Kidney (tissue), 14 donors: ENCODE results near the gene PRKCZ. TPM values are rescaled to one million over a fixed set of nuclear protein-coding genes. Genes with fewer than 3 reads are reported as not detected.

Experiments
- DNase-seq, 5 donors: peaks; one replicate each; pipeline ENCODE4 v3.0.0-alpha.2; 2013 to 2020
- FAIRE-seq: peaks from 2 replicates; lab custom pipeline; 2012; peaks lifted over from hg19 to GRCh38; lab: Jason Lieb, UNC
- H3K27ac ChIP-seq, 2 donors: one replicate each; pipeline ENCODE4 v1.7.0; 2013; ENCODE audit warnings: low read depth in 2 of 2, low read length in 2 of 2, inconsistent platforms in 1 of 2
- H3K27me3 ChIP-seq: one replicate; pipeline ENCODE4 v1.7.1; 2013; ENCODE audit warnings: low read length, inconsistent platforms; ENCODE audit not compliant: control insufficient read depth, insufficient read depth
- H3K36me3 ChIP-seq, 3 donors: one replicate each; pipeline versions ENCODE4 v1.7.0 to v1.7.1; 2013; ENCODE audit warnings: low read length in 3 of 3, control low read depth in 1 of 3, inconsistent platforms in 1 of 3; ENCODE audit not compliant: insufficient read depth in 3 of 3, control insufficient read depth in 2 of 3
- H3K4me1 ChIP-seq, 3 donors: one replicate each; pipeline versions ENCODE4 v1.7.0 to v1.7.1; 2013; ENCODE audit warnings: low read length in 3 of 3, inconsistent platforms in 1 of 3, low read depth in 1 of 3; ENCODE audit not compliant: control insufficient read depth in 2 of 3, insufficient read depth in 2 of 3
- H3K4me3 ChIP-seq, 3 donors: one replicate each; pipeline versions ENCODE4 v1.7.0 to v1.8.1; 2013; ENCODE audit warnings: low read length in 3 of 3, control low read depth in 1 of 3, inconsistent platforms in 1 of 3
- H3K9ac ChIP-seq, 3 donors: one replicate each; pipeline versions ENCODE4 v1.7.0 to v1.7.1; 2013; ENCODE audit warnings: low read length in 3 of 3, control low read depth in 1 of 3, inconsistent platforms in 1 of 3
- H3K9me3 ChIP-seq, 3 donors: one replicate each; pipeline versions ENCODE4 v1.7.0 to v1.7.1; 2013; ENCODE audit warnings: low read length in 3 of 3, control low read depth in 1 of 3, inconsistent platforms in 1 of 3; ENCODE audit not compliant: control insufficient read depth in 2 of 3, insufficient read depth in 1 of 3
- intact Hi-C: fragments of 100-400 bp; cut with DNase I; formaldehyde crosslinking; loops from one replicate; pipeline ENCODE4 v1.11.1; 2022
- polyA plus RNA-seq: library from polyadenylated mRNA; stranded (reverse); fragments of 350-450 nt; fragmentation: Illumina TruSeq; extraction: RNeasy Lipid Tissue Mini Kit (QIAGEN cat#74804); gene quantifications from one replicate; pipeline ENCODE4 v1.2.3, GENCODE V29; 2014; ENCODE audit warnings: low read depth, low replicate concordance; ENCODE audit not compliant: insufficient read depth
- total RNA-seq: library from RNA; stranded (reverse); fragmentation: NEBNext Ultra II Directional; extraction: Animal tissue kit (Norgen Biotek cat#: 25700); gene quantifications from one replicate; pipeline ENCODE4 v1.2.1, GENCODE V29; 2021
- TF ChIP-seq, protein P1 (sequence below): IDR thresholded peaks from 3 replicates; pipeline ENCODE4 v1.5.1; 2012; ENCODE audit warnings: mild to moderate bottlenecking, moderate library complexity, borderline replicate concordance; ENCODE audit not compliant: insufficient read depth; ENCODE audit errors: extremely low read depth
- donor health status: control.
- donor health status: control.
- donor health status: control.
- donor health status: control.
- donor health status: control.
- donor health status: DM: yes; HTN: yes; CAD: no.
- donor health status: Normal renal cell carcinoma (clear cell type).

PRKCZ gene
- total and polyA plus RNA-seq, 2 donors from 2014 or later: 24.7 to 42.4 TPM

DNA sequence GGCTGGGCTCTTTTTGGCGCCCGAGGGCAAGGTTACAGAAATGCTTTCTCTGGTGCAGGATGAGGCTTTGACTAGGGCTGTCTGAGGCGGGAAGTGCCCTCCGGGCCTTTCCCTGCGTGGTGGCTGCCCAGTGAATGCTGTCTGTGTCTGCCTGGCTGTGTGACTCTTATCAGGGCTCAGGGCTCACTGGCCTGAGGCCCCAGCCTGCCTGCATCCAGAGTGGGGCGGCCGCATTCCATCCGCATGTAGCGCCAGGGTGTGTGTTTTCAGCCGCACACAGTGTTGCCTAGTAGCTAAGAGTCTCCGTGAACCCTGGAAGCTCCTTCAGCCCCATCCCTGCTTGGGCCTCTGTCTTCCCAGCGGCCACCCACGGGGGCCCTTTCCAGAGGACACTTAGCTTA is 85.2 kb downstream of the PRKCZ start:
- FAIRE-seq (no peak), DNase-seq (peak; percentile 86 to 96 (median 90))
- Histone ChIP-seq H3K4me1 (peaks cover 0 to 21% (median 5%) of the 10 kb centered on the region in 3 donors), H3K9me3 (no peaks in the 10 kb centered on the region), H3K9ac (no peak overlapping the region), H3K4me3 (no peak overlapping the region), H3K27me3 (no peaks in the 10 kb centered on the region), H3K36me3 (no peaks in the 10 kb centered on the region), H3K27ac (no peak overlapping the region)
- TF ChIP-seq, protein P1, sequence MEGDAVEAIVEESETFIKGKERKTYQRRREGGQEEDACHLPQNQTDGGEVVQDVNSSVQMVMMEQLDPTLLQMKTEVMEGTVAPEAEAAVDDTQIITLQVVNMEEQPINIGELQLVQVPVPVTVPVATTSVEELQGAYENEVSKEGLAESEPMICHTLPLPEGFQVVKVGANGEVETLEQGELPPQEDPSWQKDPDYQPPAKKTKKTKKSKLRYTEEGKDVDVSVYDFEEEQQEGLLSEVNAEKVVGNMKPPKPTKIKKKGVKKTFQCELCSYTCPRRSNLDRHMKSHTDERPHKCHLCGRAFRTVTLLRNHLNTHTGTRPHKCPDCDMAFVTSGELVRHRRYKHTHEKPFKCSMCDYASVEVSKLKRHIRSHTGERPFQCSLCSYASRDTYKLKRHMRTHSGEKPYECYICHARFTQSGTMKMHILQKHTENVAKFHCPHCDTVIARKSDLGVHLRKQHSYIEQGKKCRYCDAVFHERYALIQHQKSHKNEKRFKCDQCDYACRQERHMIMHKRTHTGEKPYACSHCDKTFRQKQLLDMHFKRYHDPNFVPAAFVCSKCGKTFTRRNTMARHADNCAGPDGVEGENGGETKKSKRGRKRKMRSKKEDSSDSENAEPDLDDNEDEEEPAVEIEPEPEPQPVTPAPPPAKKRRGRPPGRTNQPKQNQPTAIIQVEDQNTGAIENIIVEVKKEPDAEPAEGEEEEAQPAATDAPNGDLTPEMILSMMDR: no peak
- intact Hi-C loops: no loop called here

DNA sequence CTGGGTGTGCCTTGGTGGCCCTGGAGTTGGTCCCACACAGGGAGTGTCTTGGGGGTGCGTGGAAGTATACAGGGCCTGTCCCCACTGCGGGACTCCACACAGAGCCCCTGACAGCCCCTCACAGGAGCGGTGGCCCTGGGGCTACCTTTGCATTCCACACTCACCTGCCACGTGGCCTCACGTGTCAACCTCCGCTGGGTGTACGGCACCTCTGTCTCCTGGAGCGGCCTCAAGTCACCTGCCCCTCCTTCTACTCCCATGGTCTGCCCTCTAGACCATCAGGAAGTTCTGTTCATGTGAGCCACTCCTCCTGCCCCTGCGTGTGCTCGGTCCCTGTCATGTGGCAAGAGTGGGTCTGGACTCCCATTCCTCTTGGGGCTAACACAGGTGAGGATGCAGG is 85.7 kb downstream of the PRKCZ start:
- Histone ChIP-seq H3K9me3 (no peaks in the 10 kb centered on the region), H3K36me3 (no peaks in the 10 kb centered on the region), H3K27me3 (no peaks in the 10 kb centered on the region), H3K4me3 (no peak overlapping the region), H3K9ac (no peak overlapping the region), H3K4me1 (peaks cover 0 to 21% (median 5%) of the 10 kb centered on the region in 3 donors), H3K27ac (no peak overlapping the region)
- FAIRE-seq (no peak), DNase-seq (peak in 2 of 5 donors; percentile 66 to 67)
- TF ChIP-seq, protein P1: no peak
- intact Hi-C loops: no loop called here

DNA sequence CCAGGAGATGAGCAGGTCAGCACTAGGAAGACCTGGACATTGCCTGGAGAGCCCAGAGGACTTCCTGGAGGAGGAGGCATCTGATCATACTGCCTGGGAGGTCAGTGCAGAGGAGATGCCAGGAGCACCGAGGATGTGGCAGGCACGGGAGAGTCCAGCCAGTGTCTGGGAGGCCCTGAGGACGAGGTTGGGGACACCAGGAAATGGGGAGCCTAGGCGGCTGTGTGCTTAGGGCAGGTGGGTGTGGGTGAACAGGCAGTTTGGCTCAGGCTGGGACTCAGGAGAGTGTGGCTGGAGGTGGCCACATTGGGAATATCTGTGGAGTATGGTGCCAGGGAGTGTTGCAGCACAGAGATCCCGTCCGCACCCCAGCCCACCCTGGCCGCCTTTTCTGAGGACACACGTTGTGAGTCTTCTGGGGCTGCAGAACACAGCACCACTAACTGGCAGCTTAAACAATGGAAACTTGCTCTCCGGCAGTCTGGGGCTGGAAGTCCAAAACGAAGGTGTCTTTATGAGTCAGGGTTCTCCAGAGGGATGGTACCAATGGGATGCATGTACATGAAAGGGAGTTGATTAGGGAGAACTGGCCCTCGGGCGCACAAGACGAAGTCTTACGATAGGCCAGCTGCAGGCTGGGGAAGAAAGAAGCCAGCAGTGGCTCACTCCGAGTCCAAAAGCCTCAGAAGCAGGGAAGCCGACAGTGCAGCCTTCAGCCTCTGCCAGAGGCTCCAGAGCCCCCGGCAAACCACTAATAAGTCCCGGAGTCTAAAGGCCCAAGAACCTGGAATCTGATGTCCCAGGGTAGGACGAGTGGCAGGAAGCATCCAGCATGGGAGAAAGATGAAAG is 86.4 kb downstream of the PRKCZ start:
- intact Hi-C loops: no loop called here
- H3K9ac ChIP-seq: no peak overlapping the region
- H3K27ac ChIP-seq: no peak overlapping the region
- TF ChIP-seq, protein P1: no peak
- DNase-seq: peak in 2 of 5 donors; percentile 52 to 54
- H3K27me3 ChIP-seq: no peaks in the 10 kb centered on the region
- no peak for FAIRE-seq
- H3K4me1 ChIP-seq: peaks cover 0 to 21% (median 5%) of the 10 kb centered on the region in 3 donors
- no peaks in the 10 kb centered on the region for H3K9me3 ChIP-seq
- no peak overlapping the region for H3K4me3 ChIP-seq
- H3K36me3 ChIP-seq: no peaks in the 10 kb centered on the region
